ENCODE measurements around the gene CACNA1H.
"Not testable (repeated sequence)": the region's sequence is repeated elsewhere in the genome, so short reads cannot be mapped to it uniquely, and the experiment has no call there.

DNA sequence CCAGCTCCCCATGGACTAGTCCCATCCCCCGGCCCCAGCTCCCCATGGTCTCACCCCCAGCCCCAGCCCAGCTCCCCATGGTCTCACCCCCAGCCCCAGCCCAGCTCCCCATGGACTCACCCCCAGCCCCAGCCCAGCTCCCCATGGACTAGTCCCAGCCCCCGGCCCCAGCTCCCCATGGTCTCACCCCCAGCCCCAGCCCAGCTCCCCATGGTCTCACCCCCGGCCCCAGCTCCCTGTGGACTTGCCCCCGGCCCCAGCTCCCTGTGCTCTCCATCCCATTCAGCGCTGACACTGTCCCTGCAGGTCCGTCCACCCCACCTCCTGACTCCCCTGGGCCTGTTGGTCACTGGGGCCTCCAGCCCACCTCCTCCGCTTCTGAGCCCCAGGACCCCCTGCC lies 78.4 kb downstream of the CACNA1H start:
- TF ChIP-seq, protein P1, sequence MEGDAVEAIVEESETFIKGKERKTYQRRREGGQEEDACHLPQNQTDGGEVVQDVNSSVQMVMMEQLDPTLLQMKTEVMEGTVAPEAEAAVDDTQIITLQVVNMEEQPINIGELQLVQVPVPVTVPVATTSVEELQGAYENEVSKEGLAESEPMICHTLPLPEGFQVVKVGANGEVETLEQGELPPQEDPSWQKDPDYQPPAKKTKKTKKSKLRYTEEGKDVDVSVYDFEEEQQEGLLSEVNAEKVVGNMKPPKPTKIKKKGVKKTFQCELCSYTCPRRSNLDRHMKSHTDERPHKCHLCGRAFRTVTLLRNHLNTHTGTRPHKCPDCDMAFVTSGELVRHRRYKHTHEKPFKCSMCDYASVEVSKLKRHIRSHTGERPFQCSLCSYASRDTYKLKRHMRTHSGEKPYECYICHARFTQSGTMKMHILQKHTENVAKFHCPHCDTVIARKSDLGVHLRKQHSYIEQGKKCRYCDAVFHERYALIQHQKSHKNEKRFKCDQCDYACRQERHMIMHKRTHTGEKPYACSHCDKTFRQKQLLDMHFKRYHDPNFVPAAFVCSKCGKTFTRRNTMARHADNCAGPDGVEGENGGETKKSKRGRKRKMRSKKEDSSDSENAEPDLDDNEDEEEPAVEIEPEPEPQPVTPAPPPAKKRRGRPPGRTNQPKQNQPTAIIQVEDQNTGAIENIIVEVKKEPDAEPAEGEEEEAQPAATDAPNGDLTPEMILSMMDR (IDR thresholded peaks at IDR 0.05) = not testable (repeated sequence)
- not testable (repeated sequence) for TF ChIP-seq EZH2 (IDR thresholded peaks at IDR 0.05)
